Stimulated activated CD4-positive, alpha-beta T cell treated with anti-CD3 and anti-CD28 coated beads, Interleukin-2, amount 100 ng/mL, for 4 hours (primary cell): ENCODE data around the gene FAM180B.
A peak's percentile ranks its signal among the peaks of the same experiment; 100 is the strongest.

Source experiments
- DNase-seq: peaks from one replicate; pipeline ENCODE4 v3.0.0-alpha.2; 2020; ENCODE audit warnings: low read depth

Gene FAM180B

DNA sequence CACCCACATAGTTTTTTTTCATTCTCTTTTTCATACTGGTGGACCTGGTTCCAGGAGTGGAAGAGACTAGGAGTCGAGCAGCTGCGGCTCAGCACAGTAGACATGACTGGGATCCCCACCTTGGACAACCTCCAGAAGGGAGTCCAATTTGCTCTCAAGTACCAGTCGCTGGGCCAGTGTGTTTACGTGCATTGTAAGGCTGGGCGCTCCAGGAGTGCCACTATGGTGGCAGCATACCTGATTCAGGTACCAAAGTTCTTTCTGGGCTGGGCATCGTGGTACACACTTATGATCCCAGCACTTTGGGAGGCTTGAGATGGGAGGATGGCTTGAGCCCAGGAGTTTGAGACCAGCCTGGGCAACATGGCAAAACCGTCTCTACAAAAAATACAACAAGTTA lies 16.8 kb upstream of the FAM180B start:
- DNase-seq, result no peak

DNA sequence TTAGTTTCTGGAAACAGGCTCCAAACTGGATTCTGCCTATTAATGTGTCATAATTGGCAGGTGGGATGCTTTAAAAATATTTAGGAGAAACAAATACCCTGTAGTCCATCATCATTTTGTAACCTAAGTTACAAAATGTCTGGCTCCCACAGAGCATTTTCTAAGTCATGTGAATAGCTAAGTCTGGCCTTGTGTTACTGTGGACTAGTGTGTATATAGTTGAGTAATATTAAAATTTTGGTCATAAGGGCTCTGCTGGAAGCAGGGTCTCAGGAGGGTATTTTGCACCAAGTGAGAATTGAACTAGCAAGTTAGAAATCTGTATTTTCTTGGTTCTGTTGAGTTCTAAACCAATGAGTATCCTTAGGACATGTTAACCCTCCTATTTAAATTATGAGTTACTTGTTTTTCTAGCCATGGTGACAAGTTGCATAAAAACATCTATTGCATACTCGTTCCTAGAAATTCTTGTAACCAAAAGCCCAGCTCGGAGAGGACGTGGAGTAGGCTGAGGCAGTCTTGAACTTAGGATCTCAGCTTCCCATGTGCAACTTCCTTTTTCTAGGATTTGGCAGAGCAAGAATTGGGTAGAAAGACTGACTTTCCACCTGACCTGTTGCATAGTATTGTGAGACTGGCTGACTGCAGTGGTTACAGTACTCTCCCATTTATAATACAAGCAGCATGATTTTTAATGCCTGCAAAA lies 15.7 kb upstream of the FAM180B start:
- no peak for DNase-seq

DNA sequence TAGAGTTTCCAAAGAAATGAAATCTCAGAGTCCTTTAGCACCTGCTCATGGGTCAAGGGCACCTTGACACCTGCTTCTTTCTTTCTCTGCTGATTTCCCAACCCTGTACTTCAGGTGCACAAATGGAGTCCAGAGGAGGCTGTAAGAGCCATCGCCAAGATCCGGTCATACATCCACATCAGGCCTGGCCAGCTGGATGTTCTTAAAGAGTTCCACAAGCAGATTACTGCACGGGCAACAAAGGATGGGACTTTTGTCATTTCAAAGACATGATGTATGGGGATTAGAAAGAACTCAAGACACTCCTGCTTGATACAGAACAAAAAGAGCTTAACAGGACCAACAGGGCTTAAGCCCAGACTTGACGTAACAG lies 15.1 kb upstream of the FAM180B start:
- no peak for DNase-seq

DNA sequence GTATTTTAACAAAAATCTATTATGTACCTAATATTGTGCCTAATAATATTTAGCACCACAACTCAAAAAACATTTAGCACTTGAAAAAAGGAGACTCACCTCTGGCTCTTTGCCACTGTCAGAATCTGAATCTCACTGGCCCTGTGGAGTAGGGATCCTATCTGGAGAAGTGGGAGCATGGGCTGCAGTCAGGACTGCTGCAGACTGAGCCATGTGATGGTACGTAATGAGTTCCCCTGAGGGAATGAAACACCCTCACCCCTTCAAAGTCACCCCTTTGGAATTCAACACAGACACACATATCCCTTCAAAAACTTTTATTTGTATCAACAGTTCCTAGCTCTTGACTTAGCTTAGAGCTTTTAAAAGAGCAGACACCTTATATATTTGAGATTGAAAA lies 14.6 kb upstream of the FAM180B start:
- no peak for DNase-seq

DNA sequence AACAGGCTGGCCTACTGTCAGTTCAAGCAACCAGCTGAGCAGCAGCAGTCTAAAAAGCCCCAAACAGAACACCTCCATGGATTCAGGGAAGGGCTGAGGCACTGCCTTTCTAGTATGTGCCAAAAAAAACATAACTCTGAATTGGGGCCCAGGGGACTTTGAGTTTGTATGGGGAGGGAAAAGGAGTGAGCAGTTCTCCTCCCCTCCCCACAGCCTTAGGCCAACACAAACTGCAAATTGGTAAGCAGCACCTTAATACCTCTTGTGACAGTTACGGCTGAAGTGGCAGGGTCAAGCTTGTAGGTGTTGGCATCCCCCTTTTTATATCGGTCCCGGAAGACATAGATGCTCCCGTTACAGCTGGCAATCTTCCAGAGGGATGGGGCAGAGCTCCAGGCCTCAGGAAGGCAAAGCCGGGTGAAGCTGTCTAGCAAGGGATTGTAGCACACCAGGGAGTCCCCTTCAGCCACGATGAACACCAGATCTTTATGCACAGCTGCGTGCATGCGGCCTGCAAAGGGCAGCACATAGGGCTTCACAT lies 13.7 kb upstream of the FAM180B start:
- no peak for DNase-seq

DNA sequence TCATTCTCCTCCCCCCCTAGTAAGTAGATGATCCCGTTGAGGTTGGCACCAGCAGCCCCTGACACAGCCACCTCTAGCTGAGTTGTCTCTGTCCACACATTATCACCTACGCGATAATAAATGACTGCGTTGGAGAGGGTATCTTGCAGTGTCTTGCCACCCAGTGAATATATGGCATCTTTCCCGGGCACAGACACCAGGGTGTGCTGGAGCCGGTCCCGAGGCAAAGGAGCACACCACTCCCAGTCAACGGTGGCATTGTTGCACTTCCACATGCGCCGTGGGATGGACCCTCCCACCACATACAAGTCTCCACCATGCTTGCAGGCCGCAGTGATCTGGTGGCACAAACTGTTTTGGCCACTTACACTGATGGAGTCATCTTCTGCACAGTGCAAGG lies 13.2 kb upstream of the FAM180B start:
- no peak for DNase-seq

DNA sequence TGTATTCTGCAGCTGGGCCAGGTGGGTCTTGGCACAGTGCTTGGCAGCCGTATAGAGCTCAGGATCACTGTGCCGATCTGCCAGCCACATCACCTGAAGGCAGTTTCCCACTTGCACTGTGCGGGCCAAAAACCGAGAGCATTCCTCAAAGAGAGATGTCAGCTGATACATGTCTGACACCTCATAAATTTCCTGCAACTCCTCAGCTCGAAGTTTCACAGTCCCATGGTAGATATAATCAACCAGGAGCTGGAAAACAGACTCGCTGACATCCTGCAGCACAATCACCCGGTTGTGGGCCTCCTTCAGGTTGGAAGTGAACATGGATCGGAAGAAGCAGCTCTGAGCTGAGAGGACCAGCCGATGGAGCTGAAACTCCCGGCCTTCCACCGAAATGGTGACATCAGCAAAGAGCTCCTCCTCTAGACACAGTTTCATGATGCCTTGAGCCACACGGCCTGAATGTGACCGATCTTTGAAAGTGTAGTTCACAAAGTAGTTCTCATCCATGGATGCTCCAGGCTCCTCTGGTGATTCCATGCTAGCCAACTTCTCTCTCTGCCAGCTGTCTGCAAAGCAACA lies 8.9 kb upstream of the FAM180B start:
- DNase-seq, result no peak

DNA sequence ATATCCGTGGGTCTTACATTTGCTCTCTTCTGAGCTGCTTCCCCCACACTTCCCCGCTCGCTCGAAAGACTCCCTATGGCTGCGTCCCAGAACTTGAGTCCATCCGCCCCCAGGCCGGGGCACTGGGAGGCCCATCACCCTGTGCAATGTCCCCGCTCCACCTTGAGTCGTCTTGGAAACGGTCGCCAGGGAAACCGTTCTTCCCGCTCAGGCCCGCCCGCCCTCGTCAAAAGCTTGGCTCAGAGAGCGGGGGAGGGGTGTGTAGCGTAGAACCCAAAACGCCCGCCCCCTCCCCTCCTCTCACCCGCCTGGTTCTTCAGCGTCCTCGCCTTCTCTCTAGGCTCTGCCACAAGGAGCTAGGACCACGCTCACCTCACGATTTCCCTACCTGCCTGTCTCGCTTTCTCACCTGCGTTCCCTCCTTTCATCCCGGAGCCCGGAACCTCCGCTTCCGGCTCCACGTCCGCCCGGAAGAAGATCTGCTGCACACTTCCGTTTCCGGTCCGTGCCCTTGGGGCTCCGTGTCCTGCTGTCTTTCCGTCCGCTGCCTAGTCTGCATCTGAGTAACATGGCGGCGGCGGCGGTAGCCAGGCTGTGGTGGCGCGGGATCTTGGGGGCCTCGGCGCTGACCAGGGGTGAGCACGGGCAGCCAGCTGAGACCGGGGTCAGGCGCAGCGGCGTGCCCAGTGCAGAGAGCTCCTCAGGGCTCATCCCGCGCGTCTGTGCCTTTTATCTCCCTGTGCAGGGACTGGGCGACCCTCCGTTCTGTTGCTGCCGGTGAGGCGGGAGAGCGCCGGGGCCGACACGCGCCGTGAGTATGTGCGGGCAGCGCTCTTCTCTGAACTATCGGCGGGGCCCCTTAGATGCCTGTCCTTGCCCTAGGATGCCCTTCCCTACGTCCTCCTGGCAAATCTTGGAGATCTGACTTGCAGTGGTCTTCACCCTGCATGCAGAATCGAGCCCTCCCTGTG lies 7.7 kb upstream of the FAM180B start, which contains the start of the genes KBTBD4 and NDUFS3:
Gene KBTBD4 (minus strand): TSS at position 447 of the 971 bp plus-strand sequence. CDS start 19 bp downstream, at position 428.
Gene NDUFS3 (plus strand): TSS at position 551 of the 971 bp plus-strand sequence. CDS start 18 bp downstream, at position 569.
- peak; percentile 79 for DNase-seq

DNA sequence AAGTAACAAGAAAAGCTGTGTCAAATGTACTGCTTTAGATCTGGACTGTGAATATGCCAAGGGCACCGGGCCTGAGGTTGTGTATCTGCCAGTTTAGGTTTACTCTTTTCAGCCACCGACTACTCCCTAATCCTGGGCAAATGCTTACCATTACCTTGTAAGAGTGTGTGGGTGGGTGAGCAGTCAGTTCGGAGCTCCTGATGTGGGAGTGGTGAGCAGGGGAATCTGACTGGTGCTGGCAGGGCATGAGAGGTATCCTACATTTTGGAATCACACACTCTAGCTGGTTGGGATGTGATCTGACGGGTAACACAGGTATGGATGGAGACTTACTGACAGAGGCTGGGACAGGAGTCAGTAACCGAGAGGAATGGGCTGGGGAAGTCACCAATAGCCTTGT lies 2.6 kb upstream of the FAM180B start:
- DNase-seq, result no peak

DNA sequence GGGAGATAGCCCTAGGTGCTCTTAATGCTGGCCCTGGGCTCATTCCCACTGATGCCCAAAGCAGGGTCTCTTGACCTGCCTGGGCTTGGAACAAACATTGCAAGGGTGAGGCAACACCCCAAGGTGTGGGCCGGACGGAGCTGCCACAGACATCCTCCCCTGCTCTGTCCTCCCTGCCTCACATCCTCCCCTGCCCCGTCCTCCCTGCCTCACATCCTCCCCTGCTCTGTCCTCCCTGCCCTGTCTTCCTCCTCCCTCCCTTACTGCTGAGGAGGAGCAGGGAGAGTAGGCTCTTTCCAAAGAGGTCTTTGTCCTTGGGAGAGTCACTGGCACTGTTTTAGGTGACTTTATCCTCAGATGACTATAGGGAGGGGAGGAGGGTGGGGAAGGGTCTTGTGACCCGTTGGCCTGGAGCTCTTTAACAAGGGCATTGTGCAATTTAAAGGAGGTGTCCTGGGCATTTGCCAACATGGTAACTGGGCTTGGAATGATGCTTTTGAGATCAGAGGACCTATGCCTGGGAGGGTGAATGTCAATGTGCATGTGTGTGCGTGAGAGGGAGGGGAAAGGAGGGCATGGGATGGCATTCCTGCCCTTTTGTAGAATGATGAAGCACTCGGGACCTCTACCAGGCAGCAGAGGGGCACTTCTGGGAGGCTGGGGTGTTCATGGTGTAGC lies 700 bp downstream of the FAM180B start:
- no peak for DNase-seq

DNA sequence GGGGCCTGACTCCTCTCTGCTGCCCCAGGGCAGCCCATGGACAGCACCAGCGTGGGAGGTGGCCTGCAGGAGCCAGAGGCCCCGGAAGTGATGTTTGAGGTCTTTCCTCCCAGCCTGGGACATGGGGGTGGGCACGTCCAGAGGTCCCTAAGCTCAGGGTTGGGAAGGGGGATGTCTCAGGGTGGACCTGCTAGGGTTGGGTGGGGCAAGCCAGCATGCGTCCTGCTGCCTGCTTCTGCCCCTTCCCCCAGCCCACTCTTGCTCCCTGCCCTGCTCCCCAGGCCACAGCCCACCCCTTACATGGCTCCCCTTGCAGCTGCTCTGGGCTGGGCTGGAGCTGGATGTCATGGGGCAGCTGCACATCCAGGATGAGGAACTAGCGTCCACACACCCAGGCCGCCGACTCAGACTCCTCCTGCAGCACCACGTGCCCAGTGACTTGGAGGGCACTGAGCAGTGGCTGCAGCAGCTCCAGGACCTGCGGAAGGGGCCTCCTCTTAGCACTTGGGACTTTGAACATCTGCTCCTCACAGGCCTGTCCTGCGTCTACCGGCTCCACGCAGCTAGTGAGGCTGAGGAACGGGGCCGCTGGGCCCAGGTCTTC lies 1.3 kb downstream of the FAM180B start:
- DNase-seq, result no peak

DNA sequence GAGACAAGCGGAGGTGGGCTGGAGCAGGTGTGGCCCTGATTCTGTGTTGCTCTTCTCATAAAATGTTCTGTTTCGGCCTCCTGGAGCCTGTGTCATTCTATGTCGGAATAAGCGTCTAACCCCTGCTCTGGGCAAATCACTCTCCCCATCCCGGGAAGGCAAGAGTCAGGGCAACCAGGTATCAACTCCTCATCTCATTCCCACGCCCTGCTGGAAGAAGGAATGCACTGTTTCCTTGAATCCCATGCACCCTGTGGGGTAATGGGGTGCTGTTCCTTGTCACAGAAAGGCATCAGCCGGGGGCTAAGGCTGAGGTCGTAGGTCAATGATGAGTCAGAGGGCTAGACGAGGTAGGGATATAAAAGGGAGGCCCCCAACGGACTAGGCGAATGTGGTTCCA lies 2.6 kb downstream of the FAM180B start:
- DNase-seq, result no peak

DNA sequence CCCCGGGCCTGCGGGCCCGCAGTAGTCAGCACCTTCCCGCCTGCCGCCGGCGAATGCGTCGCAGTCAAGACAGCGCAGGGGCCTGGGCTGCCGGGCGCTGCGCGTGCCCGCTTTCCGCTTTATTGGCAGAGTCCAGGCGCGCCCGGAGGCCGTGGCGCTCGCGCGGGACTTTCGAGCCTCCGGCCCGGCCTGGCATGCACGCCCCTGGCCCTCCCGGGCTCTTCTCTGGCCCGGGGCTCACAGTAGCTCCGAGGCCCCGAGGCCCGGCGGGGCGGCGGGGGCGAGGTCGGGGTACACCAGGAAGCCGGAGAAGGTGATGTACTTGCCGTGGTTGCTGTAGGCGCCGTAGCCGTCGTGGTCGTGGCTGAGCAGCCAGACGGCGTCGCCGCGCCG lies 3.1 kb downstream of the FAM180B start:
- DNase-seq, result no peak

DNA sequence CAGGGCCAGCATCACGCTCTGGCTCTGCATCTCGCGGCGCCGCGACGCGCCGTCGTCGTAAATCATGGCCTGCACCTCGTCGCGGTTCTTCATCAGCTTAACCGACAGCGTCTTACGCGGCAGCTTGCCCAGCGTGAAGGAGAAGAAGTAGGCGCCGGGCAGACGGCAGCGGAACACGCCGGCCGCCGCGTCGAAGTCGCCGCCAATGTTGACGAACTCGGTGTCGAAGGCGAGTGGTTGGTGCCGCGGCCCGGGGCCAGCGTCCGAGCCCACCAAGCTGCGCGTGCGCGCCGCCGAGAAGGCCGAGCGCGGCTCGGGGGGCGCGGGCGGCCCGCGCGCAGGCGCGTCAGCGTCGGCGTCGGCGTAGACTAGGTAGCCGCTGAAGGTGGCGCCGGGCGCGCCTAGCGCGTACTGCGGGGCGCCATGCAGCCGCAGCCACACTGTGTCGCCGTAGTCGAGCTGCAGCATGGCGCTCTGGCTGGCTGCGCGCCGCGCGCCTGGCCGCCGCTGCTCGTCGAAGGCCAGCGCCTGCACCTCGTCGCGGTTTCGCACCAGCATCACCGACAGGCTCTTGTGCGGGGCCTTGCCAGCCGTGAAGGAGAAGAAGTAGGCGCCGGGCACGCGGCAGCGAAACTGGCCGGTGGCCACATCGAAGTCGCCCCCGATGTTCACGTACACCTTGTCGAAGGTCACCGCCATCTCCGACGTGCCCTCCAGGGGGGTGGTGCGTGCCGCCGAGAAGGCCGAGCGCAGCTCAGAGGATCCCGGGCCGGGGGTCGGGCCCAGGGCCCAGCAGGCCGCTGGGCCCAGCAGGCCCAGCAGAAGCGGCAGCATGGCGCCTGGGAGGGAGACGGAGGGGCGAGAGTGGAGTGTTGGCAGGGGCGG lies 3.7 kb downstream of the FAM180B start:
- DNase-seq, result no peak

DNA sequence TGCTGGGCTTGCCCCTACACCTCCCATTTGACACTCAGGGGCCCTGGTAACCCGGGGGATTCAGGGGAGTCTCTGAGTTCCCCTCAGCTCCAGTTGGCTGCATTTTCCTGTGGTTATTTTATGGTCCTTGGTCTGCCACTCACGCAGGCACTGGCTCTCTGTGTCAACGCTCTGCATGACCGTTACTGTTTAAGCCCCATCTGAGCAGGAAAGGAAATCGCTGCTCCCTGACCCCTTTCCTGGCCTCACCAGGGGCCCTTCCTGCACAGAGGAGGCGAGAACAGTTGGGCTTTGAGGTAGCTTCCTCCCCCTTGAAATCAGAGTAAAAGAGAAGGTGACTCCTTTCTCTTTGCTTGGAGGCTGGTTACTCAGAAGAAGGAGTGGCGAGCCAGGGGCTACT lies 5.3 kb downstream of the FAM180B start:
- DNase-seq, result no peak

DNA sequence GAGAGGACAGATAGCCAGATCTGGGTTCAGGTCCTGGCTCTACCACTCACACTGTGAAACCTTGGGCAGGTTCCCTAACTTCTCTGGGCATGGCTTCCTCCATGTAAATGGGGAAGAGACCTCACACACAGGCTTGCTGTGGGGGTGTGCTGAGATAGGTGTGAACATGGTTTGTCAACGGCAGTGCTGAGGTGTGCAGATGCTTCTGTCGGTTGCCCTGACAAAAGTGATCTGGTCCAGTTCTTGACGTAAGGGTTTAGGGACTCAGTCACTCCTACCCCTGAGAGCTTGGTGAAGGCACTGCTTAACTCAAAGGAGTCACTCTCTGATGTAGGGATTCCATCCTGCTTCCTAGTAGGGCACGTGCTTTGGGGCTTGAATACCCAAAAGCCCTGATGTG lies 5.8 kb downstream of the FAM180B start:
- DNase-seq, result no peak

DNA sequence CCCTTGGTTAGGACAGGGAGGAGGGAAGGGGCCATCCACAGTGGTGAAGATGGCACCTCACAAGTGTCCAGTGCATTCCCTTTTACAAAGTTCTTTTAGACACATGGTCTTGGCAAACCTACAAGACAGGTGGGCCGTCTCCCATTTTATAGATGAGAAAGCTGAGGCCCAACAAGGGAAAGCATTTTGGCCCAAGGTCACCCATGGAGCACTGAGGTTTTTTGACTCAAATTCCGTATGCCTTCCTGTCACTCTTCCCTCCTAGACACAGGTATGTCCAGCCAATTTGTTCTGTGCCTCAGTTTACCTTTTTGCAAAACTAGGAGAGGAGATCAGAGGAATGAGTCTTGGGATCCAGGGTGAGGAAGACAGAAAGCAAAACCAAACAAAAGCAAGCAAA lies 6.5 kb downstream of the FAM180B start:
- no peak for DNase-seq

DNA sequence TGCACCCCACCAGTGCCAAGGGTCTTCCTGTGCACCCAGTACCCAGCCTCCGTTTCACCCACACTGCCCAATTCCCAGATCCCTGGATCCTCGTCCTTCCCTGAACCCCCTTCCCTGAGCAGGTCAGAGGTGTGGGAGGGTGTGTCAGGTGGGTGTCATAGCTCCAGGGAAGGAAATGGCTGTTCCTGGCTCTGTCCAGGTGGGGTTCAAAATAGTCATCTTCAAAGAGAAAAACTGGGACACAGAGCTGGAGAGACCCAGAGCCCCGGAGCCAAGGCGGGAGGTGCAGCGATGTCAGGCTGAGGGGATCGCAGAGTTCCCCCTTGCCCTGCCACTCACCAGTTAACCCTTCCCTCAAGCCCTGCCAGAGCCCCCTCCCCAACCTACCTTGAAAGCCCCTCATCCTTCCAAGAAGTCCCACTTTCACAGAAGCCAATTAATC lies 7.0 kb downstream of the FAM180B start:
- DNase-seq, result no peak

DNA sequence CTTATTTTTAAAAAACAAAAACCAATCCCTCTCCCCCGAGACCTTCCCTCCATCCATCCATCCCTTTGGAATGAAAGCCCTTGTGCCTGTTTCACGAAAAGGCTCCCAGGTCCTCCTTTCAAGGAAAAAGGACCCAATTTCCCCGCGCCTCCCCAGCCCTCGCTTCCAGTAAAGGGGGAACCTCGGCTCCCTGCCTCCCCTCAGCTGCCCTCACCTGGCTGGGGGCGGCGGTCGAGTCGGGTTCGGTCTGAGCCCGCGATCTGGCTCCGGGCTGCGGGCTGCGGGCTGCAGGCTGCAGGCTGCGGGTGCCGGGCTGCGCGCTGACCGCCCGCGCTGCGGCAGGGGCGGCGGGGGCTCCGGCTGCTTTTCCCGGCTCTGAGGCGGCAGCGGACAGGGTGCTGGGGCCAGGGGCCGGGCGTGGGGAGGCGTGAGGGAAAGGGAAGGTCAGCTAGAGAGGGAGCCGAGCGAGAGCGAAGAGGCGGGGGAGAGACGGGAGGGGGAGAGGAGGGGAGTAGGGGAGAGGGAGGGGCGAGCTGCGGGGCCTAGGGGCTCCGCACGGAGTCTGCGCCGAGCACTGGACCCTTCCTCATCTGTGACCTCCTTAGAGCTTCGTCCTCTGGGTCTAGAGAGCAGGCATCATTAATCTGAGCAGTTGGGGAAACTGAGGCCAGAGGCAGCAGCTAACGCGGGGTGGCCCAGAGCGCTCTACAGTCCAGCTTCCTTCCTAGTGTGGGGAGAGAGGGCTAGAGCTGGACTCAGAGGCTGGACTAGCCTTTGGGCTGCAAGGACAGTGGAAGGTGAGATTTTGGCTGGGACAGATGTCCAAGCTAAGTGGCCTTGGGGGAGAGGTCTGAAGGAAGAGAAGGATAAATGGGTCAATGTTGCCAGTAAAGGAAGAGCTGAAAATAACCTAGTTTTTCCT lies 7.7 kb downstream of the FAM180B start, which contains the start of gene C1QTNF4:
Gene C1QTNF4 (minus strand): TSS at position 478 of the 922 bp plus-strand sequence. CDS start 3,601 bp downstream, outside the sequence.
- no peak for DNase-seq
